Measurements from ENCODE around the gene PBX4.

Gene PBX4

DNA sequence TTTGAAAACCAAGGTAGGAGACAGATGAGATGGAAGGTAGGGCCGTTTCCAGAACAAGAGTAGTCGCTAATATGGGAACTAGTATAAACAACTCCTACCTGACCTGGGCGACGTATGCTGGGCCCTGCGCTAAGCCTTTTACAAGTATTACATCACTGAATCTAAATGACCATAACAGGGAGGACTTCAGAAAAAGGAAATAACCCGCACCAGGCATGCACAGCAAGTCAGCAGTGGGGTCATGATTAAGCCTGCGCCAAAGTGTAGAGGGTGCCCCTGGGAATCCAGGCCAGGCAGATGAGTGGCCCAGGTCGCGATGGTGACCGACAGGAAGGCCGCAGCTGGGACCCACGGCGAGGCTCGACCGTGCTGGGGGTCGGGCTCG, 44.4 kb upstream of the PBX4 start:
- peak; percentile 38; the same call in 1 of the 2 replicates for TF ChIP-seq ZBTB20 (tag by site-specific recombination; IDR thresholded peaks at IDR 0.05)
- no peak for TF ChIP-seq ZNF76 (tag by site-specific recombination; IDR thresholded peaks at IDR 0.05; ENCODE audit: borderline replicate concordance, low read depth)
- TF ChIP-seq GLIS1 (tag by site-specific recombination; IDR thresholded peaks at IDR 0.05) = peak; percentile 87
- 0 out of 2 replicates have a peak, but pooled peaks have one; percentile 17 for TF ChIP-seq ZNF692 (tag by site-specific recombination; IDR thresholded peaks at IDR 0.05)
- TF ChIP-seq PRDM2 (tag by site-specific recombination; IDR thresholded peaks at IDR 0.05; ENCODE audit: borderline replicate concordance) = 0 out of 2 replicates have a peak, but pooled peaks have one; percentile 67
- H3K27ac ChIP-seq (ENCODE audit: extremely low read depth, low read depth, low read length) = peak overlapping the region; percentile 67; the same call in 1 of the 2 replicates
- POLR2A ChIA-PET = interaction anchor here (0.6 to 2.4 kb wide), 3 partner anchors 10 to 70 kb away, joined by 3 to 10 read pairs (median 6); no protein-coding TSS in a partner anchor
- peaks cover 14 to 36% of the 10 kb centered on the region in 2 experiments; a peak in 2 of 3 replicates for H3K36me3 ChIP-seq (ENCODE audit: control insufficient read depth in 2 of 2, insufficient read depth in 1 of 2, low read length in 2 of 2)
- peak overlapping the region; percentile 99 for H3K4me3 ChIP-seq (ENCODE audit: low read depth, low read length)
- peaks cover 3% of the 10 kb centered on the region; the same call in 1 of the 2 replicates for H3K4me1 ChIP-seq (ENCODE audit: control insufficient read depth, insufficient read depth, low read length)
- no peaks in the 10 kb centered on the region for H3K9me3 ChIP-seq (ENCODE audit: control insufficient read depth, insufficient read depth, low read depth, low read length)
- CTCF ChIA-PET = interaction anchor here (0.6 to 1.5 kb wide), 4 partner anchors 9 to 131 kb away, joined by 3 to 4 read pairs (median 3); no protein-coding TSS in a partner anchor

GRCh38 chr19:19662344-19662743, 43.9 kb upstream of the PBX4 start:
- Histone ChIP-seq H3K4me1 (ENCODE audit: control insufficient read depth, insufficient read depth, low read length) (peaks cover 3% of the 10 kb centered on the region; the same call in 1 of the 2 replicates), H3K36me3 (ENCODE audit: control insufficient read depth in 2 of 2, insufficient read depth in 1 of 2, low read length in 2 of 2) (peaks cover 16 to 41% of the 10 kb centered on the region in 2 experiments; a peak in 2 of 3 replicates), H3K9me3 (ENCODE audit: control insufficient read depth, insufficient read depth, low read depth, low read length) (no peaks in the 10 kb centered on the region), H3K4me3 (ENCODE audit: low read depth, low read length) (peak overlapping the region; percentile 99), H3K27ac (ENCODE audit: extremely low read depth, low read depth, low read length) (no peak overlapping the region)
- ChIA-PET POLR2A (interaction anchor here (0.8 to 2.4 kb wide), 3 partner anchors 9 to 114 kb away, joined by 3 to 10 read pairs (median 3); no protein-coding TSS in a partner anchor), CTCF (interaction anchor here (1.0 to 1.6 kb wide), 4 partner anchors 9 to 130 kb away, joined by 3 to 8 read pairs (median 4); partner anchors contain the start of gene GMIP)
- no peak for TF ChIP-seq ZNF777 (tag by site-specific recombination; IDR thresholded peaks at IDR 0.05; ENCODE audit: borderline replicate concordance)
- no peak for TF ChIP-seq ZBTB26 (tag by site-specific recombination; optimal IDR thresholded peaks at IDR 0.05)
- TF ChIP-seq ZNF768 (tag by site-specific recombination; IDR thresholded peaks at IDR 0.05) = no peak

DNA sequence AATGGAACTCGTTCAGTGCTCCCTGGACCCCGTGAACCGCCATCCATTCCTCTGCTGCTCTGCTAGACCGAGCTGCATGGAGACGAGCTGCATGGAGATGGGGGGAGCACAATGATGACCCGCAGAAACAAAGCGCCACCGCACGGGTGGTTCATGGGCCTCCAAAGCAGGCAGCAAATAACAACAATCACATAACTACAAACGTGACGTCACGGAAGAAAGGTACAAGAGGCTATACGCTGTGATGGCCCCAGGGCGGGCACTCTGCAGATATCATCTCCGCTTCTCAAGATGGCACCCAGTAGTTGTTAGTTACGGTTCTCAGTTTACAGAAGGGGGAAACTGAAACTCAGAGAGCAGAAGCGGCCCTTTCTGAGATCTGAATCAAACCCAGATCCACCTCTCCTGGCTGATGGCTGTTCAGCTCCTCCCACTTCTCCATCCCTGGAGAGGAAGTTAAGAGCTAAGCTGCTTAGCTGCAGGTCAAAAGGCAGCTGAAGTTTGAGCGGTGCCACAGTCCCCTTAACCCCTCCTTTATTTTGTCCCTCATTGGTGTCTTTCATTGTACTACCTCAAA, 43.3 kb upstream of the PBX4 start:
- Histone ChIP-seq H3K4me1 (ENCODE audit: control insufficient read depth, insufficient read depth, low read length) (peaks cover 3% of the 10 kb centered on the region; the same call in 1 of the 2 replicates), H3K36me3 (ENCODE audit: control insufficient read depth in 2 of 2, insufficient read depth in 1 of 2, low read length in 2 of 2) (peaks cover 17 to 47% of the 10 kb centered on the region in 2 experiments; a peak in 2 of 3 replicates), H3K9me3 (ENCODE audit: control insufficient read depth, insufficient read depth, low read depth, low read length) (no peaks in the 10 kb centered on the region), H3K27ac (ENCODE audit: extremely low read depth, low read depth, low read length) (no peak overlapping the region), H3K4me3 (ENCODE audit: low read depth, low read length) (peak overlapping the region; percentile 99; the same call in 1 of the 2 replicates)
- POLR2A ChIA-PET = interaction anchor here (0.9 to 2.4 kb wide), 2 partner anchors 9 to 114 kb away, joined by 3 to 10 read pairs; no protein-coding TSS in a partner anchor
- CTCF ChIA-PET = interaction anchor here (1.0 to 1.6 kb wide), 4 partner anchors 8 to 129 kb away, joined by 3 to 8 read pairs (median 4); partner anchors contain the start of gene GMIP
- TF ChIP-seq, protein P1, sequence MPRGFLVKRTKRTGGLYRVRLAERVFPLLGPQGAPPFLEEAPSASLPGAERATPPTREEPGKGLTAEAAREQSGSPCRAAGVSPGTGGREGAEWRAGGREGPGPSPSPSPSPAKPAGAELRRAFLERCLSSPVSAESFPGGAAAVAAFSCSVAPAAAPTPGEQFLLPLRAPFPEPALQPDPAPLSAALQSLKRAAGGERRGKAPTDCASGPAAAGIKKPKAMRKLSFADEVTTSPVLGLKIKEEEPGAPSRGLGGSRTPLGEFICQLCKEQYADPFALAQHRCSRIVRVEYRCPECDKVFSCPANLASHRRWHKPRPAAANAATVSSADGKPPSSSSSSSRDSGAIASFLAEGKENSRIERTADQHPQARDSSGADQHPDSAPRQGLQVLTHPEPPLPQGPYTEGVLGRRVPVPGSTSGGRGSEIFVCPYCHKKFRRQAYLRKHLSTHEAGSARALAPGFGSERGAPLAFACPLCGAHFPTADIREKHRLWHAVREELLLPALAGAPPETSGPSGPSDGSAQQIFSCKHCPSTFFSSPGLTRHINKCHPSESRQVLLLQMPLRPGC (tag by site-specific recombination; IDR thresholded peaks at IDR 0.05) = no peak
- TF ChIP-seq ZNF133 (tag by site-specific recombination; IDR thresholded peaks at IDR 0.05) (no peak), ZNF214 (tag by site-specific recombination; IDR thresholded peaks at IDR 0.05; ENCODE audit: borderline replicate concordance) (no peak), ZNF341 (tag by site-specific recombination; IDR thresholded peaks at IDR 0.05; ENCODE audit: low read depth) (0 out of 2 replicates have a peak, but pooled peaks have one; percentile 15), PRDM1 (tag by site-specific recombination; IDR thresholded peaks at IDR 0.05) (no peak), ZNF24 (tag by site-specific recombination; IDR thresholded peaks at IDR 0.05) (no peak), ZNF18 (tag by site-specific recombination; IDR thresholded peaks at IDR 0.05) (no peak), ZBTB20 (tag by site-specific recombination; IDR thresholded peaks at IDR 0.05) (no peak), ZNF660 (tag by site-specific recombination; IDR thresholded peaks at IDR 0.05) (no peak)
